Embryonic facial prominence (tissue), 1 donor: Measurements from ENCODE around the gene SAMD10.
"Not testable (repeated sequence)": the region's sequence is repeated elsewhere in the genome, so short reads cannot be mapped to it uniquely, and the experiment has no call there.

Experiments used
- DNase-seq: peaks from one replicate; pipeline ENCODE4 v3.0.0-alpha.2; 2016; ENCODE audit errors: extremely low spot score

Gene SAMD10

DNA sequence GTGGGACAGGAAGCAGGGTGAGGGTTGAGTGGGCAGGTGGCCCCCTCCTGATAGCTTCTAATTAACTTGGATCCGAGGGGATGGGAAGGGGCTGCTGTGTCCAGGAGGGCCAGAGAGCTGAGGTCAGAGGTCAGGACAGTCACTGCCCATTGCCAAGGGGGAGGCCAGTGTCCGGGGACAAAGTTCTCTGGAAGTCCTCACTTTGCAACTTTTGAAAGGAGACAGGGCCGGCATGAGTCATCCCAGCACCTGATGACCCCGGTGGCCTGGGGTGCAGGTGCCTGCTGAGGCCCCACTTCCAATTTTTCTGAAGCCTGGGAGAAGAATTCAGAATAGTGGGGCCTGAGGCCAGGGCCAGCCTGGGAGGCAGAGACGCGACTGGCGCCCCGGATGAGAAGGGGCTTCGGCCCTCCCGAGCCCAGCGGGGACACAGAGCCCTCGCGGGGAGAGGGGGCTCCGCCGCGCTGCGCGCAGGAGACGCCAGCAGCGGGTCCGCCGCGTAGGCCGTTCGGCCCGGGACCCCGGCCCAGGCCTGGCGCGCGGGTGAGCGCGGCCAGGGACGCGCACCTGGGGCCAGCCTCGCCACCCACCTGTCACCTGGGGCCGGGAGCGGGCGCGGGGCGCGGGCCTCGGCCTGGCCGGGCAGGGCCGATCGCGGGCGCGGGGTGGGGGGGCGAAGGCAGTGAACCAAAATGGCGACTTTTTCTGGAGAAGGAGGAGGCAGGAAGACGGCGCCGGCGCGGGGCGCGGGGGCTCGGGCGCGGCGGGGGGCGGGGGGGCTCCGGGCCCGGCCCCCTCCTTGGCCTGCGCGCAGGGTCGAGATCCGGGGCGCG is 10.3 kb downstream of the SAMD10 start:
- no peak for DNase-seq

DNA sequence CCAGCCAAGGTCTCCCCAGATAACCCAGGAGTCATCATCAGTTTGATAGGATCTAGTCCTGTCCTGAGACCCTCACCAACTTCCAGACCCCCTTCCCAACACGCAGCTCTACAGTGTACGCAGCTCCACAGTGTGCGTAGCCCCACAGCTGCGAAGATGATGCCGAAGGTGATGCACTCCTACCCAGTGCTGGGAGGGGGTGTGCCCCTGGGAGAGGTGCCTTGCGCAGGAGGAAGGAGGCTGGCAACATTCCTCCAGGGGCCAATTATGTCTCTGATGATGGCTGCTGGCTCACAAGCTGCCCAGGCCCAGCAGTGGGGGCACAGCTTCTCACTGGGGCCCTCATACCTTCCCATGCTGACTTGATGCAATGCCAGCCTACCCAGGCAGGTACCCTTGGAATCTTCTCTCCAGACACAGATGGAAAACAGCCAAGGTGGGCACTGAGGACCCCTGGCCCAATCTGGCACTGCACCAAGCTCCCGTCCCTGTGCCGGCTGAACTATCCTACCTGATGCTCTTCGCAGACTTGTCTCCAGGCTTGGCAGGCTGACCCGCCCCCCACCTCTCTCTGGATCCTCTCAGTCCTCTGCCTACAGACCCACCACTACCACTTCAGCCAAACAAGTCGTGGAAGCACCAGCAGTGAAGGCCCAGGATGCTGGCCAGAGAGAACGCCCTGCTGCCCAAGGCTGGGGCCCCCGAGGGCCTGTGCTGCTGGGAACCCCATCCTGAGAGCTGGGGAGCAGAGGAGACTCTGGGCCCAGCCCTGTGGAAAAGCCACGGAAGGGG is 11.1 kb downstream of the SAMD10 start:
- DNase-seq = no peak

DNA sequence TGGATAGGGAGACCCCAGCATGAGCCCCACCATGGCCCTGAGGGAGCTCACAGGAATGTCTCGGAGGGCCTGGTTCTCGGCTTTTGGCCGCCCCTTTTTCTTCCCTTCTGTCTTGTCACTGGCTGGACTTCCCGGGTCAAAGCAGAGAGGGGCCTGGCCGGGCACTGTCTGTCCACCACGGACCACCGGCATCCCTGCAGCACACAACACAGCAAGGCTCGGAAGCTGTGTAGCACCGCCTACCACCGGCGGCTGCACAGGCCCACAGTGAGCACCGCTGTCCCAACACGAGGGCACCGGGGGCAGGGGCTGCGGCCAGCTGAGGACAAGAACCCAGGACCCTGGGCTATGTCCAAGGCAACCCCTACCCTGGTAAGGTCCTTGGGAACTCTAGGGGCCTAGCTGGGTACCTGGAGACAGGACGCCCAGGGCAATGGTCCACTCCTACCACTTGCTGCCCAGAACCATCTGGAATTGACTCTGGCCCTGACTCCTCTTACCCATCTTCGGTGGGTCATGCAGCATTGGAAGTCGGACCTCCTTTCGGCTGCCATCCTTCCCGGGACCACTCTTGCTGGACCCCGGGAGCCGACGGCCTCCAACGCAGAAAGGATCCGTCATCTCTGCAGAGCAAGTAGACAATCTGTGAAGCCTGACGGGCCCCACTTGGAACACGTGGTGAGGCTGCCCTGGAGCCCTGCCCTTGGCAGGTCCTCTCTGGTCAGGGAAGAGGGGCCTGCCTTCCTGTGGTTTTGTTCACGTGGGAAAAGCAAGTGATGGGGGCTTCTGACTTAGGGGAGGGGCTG is 11.9 kb downstream of the SAMD10 start:
- no peak for DNase-seq

DNA sequence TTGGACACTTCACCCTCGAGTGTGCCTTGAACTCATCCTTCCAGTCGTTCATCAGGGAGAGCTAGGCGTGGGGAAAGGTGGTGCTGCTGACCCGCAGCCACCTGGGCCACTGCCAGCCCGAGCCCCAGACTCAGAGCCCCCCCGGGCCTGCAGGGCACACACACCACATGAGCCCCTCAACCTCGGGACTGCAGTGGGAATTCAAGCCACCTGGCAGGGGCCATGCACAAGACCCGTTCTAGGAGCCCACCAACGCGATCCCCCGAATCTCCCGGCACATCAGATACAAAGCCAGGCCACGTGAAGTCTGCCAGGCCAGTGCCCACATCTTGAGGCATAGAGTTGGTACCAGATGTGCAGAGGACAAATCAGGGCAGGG is 12.5 kb downstream of the SAMD10 start:
- DNase-seq = no peak

DNA sequence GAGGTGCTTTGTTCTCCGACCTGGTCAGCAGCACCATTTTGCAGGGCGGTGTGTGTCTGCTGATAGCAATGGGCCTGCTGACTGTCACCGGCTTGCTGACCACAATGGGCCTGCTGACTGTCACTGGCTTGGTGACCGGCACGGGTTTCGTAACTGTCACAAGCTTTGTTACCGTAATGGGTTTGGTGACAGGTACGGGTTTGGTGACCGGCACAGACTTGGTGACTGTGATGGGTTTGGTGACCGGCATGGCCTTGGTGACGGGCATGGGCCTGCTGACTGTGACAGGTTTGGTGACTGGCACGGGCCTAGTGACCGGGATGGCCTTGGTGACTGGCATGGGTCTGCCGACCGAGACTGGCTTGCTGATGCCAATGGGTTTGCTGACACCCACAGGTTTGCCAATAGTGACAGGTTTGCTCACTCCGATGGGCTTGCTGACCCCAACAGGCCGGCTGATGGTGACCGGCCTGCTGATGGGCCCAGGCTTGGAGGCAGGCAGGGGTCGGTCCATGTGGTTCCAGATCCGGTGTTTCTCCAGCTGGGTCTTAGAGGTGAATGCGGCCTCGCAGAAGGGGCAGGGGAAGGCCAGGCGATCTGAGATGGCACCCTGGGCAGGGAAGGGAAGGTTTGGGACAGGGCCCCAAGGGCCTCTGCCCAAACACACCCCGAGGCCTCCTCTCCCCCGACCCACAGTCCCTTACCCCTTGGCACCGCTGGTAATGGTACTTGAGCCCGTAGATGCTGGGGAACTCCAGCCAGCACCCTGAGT is 13.1 kb downstream of the SAMD10 start:
- no peak for DNase-seq

DNA sequence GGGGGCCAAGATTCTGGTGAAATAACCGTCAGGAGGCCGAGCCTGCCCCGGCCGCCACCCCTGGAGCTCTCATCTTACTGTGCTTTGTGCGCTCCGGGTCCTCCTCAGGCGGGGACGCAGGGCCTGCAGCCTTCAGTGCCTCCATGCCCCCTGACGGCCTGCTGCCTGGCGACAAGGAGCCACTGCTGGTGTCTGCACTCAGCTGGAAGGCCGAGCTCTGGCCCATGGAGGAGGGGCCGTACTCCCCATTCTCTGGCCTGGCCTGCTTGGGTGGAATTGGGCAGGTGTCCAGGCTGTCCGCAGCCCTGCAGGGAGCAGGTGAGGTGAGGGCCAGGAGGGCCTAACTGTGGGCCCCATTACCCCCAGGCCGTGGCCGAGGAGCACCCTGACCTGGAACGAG is 15.0 kb downstream of the SAMD10 start:
- DNase-seq = no peak

DNA sequence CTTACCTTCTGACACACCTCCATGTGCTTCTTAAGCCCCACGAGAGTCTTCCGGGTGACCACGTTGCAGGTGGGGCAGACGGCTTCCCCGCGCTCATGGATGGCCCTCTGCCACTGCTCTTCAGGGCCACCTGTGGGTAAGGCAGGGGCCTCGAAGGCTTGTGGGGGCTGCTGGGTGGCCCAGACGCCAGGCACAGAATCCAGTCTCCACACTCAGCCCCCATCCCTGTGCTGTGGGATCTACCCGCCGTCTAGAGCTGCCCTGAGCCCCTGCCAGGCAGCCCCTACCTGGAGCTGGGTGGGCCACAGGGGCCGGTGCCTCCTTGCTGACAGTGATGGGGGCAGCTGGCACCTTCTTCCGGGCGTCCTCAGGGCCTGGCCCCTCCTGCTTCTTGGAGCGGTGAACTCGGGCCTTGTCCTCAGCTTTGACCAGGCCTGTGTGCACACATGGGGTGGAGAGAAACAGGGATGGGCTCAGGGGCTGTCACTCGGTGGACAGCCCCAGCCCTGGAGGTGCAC is 15.6 kb downstream of the SAMD10 start:
- no peak for DNase-seq

DNA sequence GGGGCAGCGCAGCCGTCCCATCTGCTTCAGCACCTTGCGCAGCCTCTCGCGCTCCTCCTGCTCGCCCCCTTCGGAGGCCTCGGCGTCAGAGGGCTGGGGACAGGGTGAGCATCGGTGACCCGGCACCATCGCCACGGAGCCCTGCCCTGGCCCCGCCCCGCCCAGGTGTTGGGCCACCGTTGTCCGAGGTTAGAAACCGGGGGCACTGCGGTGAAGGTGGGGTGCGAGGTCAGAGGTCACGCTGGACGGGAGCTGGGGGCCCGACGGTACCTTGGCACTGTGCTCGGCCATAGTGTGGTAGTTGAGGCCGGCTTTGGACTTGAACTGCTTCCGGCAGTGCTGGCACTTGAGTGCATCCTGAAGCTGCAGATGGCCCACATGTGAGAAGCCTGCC is 16.1 kb downstream of the SAMD10 start:
- DNase-seq = no peak

DNA sequence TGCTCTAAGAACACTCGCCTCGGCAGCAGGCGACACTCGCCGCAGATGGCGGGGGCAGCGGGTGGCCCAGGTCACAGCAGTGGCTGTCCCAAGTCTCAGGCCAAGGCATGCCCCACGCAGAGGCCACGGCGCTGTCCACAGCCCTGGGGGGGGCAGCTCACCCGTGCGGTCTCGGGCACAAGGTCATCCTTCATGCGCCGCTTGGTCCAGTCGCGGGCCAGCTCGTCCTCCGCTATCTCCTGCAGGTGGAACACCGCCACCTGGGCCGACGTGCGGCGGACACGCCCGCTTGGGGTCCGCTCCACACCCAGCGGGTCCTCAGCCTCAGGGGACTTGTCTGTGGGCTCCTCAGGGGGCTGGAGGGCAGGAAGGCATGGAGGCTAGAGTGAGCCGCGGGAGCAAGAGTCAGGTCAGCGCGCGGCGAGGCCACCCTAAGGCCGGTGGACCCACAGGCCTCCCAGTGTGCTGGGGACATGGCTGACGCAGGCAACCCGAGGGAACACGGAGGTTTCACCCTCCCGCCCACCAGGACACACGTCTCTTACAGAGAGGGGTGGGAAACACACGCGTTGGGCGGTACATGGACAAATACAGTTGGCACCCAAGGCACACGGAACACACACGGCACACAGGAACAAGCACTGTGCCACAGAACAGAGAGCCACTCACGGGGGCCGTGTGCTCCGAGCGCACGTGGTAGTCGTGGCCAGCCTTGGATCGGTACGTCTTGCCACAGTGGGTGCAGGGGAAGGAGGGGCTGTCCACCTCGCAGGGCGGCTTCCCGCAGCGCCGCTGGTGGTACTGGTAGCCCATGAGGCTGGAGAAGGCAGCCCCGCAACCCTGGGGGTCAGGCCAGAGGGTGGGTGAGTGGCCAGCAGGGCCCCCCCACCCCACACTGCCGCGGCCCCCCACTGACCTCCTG is 16.8 kb downstream of the SAMD10 start:
- no peak for DNase-seq

DNA sequence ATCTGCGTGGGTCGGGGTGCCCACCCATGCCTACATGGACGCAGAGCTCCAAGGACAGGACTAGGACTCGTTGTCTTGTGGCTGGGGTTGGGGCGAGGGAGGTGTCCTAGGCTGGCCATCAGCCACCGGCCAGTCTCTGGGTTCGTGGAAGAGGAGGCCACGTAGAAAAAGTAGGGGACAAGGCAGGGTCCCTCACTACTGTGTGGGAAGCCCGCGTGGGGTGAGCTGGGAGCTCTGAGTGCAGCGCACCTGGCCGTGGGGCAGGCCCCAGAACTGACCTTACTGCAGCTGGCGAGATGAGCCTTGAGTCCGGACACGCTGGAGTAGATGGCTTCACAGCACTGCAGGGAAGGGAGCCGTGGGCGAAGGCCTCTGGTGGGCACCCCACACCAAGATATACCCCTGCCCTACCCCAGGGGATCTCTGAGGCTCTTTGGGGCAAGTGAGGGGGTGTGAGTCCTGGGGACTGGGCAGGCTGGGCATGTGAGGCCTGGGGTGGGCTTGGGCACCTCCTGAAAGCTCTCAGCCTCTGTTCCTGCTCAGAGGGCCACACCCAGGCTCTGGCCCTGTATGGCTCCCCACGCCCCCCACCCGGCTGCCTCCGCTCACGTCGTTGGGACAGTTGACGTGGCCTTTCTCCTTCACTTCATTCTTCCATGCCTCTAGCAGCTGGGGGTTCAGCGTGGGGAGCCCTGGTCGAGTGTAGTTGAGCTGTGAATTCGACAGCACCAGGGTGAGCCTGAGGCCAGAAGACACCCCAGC is 17.6 kb downstream of the SAMD10 start:
- DNase-seq = no peak

DNA sequence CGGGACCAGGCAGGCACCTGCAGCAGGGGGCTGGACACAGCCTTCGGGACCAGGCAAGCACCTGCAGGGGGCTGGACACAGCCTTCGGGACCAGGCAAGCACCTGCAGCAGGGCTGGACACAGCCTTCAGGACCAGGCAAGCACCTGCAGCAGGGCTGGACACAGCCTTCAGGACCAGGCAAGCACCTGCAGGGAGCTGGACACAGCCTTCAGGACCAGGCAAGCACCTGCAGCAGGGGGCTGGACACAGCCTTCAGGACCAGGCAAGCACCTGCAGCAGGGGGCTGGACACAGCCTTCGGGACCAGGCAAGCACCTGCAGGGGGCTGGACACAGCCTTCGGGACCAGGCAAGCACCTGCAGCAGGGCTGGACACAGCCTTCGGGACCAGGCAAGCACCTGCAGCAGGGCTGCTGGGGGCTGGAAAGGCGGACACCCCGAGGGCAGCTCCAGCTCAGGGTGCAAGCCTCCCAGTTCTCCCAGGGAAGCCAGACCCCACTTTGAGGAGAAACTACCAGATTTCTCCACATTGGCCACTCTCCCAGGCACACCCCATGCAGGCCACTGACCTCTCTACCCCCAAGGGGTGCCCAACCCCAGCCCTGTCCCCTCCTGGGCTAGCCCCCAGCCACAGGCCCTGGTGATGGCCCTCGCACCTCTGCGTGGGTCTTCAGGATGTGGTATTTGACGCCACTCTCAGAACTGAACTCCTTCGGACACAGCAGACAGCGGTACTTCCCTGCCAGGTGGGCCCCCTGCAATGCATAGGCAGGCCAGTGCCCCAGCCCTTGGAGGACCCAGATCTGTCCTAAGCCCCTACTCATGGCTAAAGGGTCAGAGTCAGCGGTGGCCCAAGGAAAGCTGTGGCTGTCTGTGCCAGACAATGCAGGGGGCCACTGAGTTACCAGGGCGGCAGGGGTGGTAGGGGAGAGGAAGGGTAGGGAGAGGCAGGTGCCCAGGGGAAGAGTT is 18.5 kb downstream of the SAMD10 start:
- not testable (repeated sequence) for DNase-seq

DNA sequence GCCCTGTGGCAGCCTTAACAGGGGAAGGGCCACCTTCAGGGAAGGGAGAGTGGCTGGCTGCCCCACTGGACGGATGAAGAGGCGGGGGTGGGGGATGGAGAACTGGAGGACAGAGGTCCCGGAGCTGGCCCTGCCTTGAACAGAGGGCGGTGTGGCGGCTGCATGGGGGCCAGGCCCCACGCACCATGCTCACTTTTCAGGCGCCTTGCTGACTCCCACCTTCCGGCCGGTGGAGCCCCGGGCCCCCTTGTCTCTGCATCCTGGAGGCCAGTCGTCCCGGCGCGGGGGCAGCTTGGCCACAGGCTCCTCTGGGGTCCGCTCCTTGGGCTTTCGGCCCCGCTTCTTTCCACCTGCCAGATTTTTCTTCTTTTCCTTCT is 19.8 kb downstream of the SAMD10 start:
- DNase-seq = no peak

DNA sequence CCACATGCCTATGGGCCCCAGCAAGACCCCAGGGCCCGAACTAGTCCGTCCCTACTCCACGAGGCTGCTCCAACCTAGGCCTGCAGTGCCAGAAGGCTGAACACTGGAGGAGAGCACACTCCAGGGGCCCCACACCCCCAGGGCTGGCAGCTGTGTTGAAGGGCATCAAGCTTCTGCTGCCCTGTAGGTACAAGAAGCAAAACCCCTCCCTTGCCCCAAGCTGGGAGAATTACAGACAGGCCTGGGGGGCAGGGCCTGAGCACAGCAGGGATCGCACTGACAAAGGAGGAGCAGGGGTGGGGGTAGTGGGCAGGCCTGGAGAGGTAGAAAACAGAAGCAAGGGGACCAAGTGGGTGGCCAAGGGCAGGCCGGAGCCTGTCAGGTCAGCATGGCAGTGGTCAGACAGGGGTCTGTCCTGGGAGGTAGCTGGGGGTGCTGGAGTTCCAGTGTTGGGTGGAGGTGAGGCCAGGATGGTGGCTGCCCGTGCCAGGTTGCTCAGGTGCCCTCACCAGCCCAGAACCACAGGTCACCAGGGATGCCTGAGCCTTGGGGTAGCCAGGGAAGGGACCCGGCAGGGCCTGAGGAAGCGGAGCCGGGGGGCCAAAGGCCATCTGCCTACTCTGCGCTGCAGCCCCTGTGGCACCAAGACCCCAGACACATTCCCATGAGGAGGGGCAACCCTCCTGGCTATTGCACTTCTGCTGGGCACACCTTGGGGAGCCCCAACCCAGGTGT is 20.3 kb downstream of the SAMD10 start:
- DNase-seq = no peak

DNA sequence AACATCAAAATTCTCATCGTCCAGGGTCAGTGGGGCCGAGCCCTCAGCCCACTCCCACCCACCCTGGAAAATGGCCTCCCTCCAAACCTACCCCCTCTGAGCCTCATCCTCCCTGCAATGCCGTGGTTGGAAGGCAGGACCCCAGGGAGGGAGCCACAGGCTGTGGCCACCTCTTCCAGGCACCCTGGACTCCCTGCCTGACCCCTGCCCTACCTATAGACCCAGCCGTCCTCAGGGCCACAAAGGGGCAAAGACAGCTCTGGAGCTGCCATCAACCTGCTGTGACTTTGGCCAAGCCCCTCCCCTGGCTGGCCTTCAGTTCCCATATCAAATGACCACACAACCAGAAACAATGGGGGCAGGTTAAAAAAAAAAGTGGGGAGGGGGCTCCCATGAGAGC is 21.0 kb downstream of the SAMD10 start:
- DNase-seq = no peak

DNA sequence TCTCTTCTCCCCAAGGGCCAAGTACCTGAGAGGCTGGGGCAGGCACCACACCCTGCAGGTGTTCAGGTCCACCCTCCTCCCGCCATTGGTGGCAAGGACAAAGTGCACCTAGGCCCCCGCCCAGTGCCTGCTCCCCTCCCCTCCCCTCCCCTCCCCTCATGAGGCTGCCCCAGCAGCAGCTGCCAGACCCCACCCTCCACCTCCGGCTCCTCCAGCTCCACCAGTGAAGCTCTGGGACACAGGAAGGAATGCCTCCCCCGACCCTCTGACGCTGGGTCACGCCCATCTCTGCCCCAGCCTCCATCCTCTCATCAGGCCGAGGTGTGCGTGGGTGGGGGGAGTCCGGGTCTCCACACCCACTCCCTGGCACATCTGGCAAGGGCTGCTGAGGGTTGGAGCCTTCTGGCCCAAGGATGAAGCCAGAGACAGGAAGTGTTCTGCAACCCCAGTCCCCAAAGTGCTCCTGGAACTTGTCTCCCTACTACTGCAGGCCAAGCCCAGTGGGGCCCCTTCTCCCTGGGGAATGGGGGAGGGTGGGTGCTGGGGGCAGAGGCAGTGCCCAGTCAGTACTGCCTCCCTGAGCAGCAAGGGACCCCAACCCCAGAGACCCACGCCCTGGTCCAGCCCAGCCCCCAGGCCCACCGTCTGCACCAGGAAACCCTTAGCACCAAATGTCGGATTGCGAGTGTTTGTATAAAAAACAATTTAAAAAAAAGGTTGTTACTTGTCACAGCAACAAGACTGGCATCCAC is 21.6 kb downstream of the SAMD10 start:
- no peak for DNase-seq

DNA sequence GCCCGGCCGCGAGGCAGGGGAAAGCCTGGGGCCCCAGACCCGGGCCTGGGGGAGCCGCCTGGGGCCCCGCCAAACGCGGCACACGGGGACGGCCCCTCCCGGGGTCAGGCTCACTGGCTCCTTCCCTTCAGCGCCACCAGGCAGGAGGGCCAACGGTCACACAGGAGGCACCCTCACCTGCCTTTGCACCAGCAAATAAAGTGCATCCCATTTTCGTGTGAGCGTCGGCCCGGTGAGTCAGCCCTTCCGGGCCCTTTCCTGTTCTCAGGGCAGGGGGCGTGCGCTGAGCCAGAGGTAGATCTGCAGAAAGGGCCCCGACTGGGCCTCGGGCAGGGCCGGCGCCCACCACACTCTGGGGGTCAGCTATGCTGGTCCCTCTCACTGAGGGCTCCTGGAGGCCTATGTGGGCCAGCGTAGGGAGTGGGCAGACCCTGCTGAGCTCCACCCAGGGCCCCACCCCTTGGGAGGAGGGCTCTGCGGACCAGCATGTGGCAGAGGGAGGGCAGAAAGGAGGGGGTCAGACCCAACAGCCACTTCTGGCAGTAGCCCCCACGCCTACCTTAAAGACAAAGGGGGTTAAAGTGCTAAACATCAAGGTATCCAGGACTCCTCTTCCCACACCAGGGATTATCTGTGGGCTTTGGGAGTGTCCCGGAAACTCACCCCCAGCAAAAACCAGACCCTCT is 22.3 kb downstream of the SAMD10 start:
- no peak for DNase-seq
